ENCODE data around the gene DNAAF5. TPM values are rescaled to one million over a fixed set of nuclear protein-coding genes. Genes with fewer than 3 reads are reported as not detected.

Gene DNAAF5
- total RNA-seq, 1 donor from 2014 or later: 18.1 TPM

- H3K36me3 ChIP-seq: no peaks in the 10 kb centered on the region
- no peak for TF ChIP-seq CTCF (IDR thresholded peaks at IDR 0.05; ENCODE audit: borderline replicate concordance)
- H3K4me3 ChIP-seq: peak overlapping the region; percentile 73
- peaks cover 13% of the 10 kb centered on the region for H3K4me1 ChIP-seq
- peaks cover 3% of the 10 kb centered on the region for H3K27me3 ChIP-seq (ENCODE audit: low read depth)
- intact Hi-C loops (cut with micrococcal nuclease): no loop called here
- H3K27ac ChIP-seq (replicated peaks): peak overlapping the region; percentile 49
- no peaks in the 10 kb centered on the region for H3K9me3 ChIP-seq (replicated peaks)
- DNase-seq: no peak
Observed at GRCh38 chr7:711093-711921, 15.2 kb upstream of the DNAAF5 start.

- Histone ChIP-seq H3K36me3 (no peaks in the 10 kb centered on the region), H3K4me1 (peaks cover 13% of the 10 kb centered on the region), H3K9me3 (replicated peaks) (no peaks in the 10 kb centered on the region), H3K27ac (replicated peaks) (peak overlapping the region; percentile 49), H3K27me3 (ENCODE audit: low read depth) (peaks cover 3% of the 10 kb centered on the region), H3K4me3 (peak overlapping the region; percentile 73)
- no peak for DNase-seq
- intact Hi-C loops (cut with micrococcal nuclease): no loop called here
- no peak for TF ChIP-seq CTCF (IDR thresholded peaks at IDR 0.05; ENCODE audit: borderline replicate concordance)
Observed at GRCh38 chr7:711922-712380, 14.5 kb upstream of the DNAAF5 start.

- no peak for DNase-seq
- no peak for TF ChIP-seq CTCF (IDR thresholded peaks at IDR 0.05; ENCODE audit: borderline replicate concordance)
- no peaks in the 10 kb centered on the region for H3K9me3 ChIP-seq (replicated peaks)
- no peak overlapping the region for H3K27ac ChIP-seq (replicated peaks)
- intact Hi-C loops (cut with micrococcal nuclease): no loop called here
- peak overlapping the region; percentile 73 for H3K4me3 ChIP-seq
- peaks cover 3% of the 10 kb centered on the region for H3K27me3 ChIP-seq (ENCODE audit: low read depth)
- peaks cover 13% of the 10 kb centered on the region for H3K4me1 ChIP-seq
- H3K36me3 ChIP-seq: no peaks in the 10 kb centered on the region
Observed at GRCh38 chr7:712381-713138, 13.9 kb upstream of the DNAAF5 start.

GRCh38 chr7:713139-713457, 13.4 kb upstream of the DNAAF5 start:
- H3K36me3 ChIP-seq: no peaks in the 10 kb centered on the region
- intact Hi-C loops (cut with micrococcal nuclease): no loop called here
- peak overlapping the region; percentile 73 for H3K4me3 ChIP-seq
- no peak for DNase-seq
- no peak overlapping the region for H3K27ac ChIP-seq (replicated peaks)
- no peaks in the 10 kb centered on the region for H3K9me3 ChIP-seq (replicated peaks)
- peaks cover 3% of the 10 kb centered on the region for H3K27me3 ChIP-seq (ENCODE audit: low read depth)
- no peak for TF ChIP-seq CTCF (IDR thresholded peaks at IDR 0.05; ENCODE audit: borderline replicate concordance)
- peaks cover 13% of the 10 kb centered on the region for H3K4me1 ChIP-seq

- TF ChIP-seq CTCF (IDR thresholded peaks at IDR 0.05; ENCODE audit: borderline replicate concordance): no peak
- Histone ChIP-seq H3K27ac (replicated peaks) (no peak overlapping the region), H3K36me3 (no peaks in the 10 kb centered on the region), H3K27me3 (ENCODE audit: low read depth) (peaks cover 3% of the 10 kb centered on the region), H3K4me3 (no peak overlapping the region), H3K9me3 (replicated peaks) (no peaks in the 10 kb centered on the region), H3K4me1 (peaks cover 13% of the 10 kb centered on the region)
- no peak for DNase-seq
- intact Hi-C loops (cut with micrococcal nuclease): no loop called here
Observed at GRCh38 chr7:713488-714230, 12.8 kb upstream of the DNAAF5 start.
